Endometrial microvascular endothelial cells (primary cell): ENCODE results near the gene ANKRD33. TPM values are rescaled to one million over a fixed set of nuclear protein-coding genes. Genes with fewer than 3 reads are reported as not detected.

Experiments used
- in situ Hi-C: cut with HindIII; loops from 2 replicates; pipeline ENCODE4 v1.10.0; 2017; ENCODE audit warnings: low sequenced_read_pairs, low pct_unique_long_range_greater_than_20kb; ENCODE audit errors: inconsistent ontology term
- total RNA-seq: library from RNA; depleted of rRNA; stranded (reverse); fragments of >200 nt; gene quantifications from one replicate; pipeline ENCODE4 v1.2.3, GENCODE V29; 2015; ENCODE audit errors: inconsistent ontology term

The ANKRD33 gene
- total RNA-seq, 1 donor from 2014 or later: not detected

GRCh38 chr12:51855586-51856428 is 32.1 kb upstream of the ANKRD33 start:
- in situ Hi-C loops: no loop called here

DNA sequence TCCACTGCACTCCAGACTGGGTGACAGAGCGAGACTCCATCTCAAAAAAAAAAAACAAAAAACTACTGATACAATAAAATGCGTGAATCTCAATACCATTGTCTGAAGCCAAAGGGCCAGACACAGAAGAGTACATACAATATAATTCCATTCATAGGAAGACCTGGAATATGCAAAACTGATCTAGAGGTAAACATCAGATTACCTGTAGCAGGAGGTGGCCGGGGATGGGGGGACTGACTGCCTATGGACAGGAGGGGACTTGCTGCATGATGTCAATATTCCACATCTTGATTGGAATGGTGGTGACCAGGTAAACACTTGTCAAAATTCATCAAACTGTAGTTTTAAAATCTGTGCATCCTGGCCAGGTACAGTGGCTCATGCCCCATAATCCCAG is 26.9 kb upstream of the ANKRD33 start:
- in situ Hi-C loops: no loop called here

- in situ Hi-C loops: no loop called here
Observed at GRCh38 chr12:51862947-51863346, 25.0 kb upstream of the ANKRD33 start.

- in situ Hi-C loops: no loop called here
Observed at GRCh38 chr12:51863363-51863932, 24.5 kb upstream of the ANKRD33 start.

DNA sequence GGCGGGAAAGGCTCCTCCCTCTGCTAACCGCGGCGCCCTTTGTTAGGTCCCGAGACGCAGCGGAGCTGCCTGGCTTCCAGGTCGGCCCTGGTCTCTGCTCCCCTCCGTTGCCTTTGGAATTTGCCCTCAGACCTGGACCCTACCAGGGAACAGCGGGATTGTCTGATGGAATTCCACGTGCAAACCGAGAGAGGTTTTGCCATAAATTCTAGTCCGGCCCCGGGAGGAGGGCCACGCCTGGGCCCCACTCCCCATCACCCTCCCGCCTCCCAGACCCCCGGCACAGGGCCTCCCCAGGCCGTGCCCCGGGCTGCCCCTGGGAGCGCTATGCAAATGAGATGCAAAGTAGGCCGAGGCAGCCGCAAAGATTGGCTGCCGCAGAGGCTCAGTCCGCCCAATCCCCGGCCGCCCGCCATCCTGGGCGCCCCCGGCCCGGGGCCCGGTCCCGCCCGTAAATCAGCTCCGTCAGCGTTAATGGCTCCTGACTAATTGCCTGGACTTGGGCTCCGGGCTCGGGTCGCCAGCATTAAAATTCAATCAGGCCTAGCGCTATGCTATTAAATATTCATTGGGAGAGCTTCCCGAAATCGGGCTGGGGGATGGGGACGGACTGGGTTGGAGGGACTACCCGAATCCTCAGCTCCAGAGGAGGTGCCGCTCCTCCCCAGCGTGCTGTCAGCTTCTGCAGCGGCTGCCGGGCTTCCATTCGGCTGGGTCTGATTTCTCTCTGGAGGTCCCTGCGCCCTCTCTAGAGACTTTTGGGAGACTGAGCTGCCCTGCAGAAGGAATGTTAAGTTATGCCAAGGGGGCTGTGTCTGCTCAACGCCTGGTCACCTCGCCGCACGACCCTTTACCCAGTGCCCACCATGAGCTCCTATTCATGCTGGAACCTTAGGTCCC is 23.7 kb upstream of the ANKRD33 start:
- in situ Hi-C loops: no loop called here

- in situ Hi-C loops: no loop called here
Observed at GRCh38 chr12:51864833-51865670, 22.9 kb upstream of the ANKRD33 start.

DNA sequence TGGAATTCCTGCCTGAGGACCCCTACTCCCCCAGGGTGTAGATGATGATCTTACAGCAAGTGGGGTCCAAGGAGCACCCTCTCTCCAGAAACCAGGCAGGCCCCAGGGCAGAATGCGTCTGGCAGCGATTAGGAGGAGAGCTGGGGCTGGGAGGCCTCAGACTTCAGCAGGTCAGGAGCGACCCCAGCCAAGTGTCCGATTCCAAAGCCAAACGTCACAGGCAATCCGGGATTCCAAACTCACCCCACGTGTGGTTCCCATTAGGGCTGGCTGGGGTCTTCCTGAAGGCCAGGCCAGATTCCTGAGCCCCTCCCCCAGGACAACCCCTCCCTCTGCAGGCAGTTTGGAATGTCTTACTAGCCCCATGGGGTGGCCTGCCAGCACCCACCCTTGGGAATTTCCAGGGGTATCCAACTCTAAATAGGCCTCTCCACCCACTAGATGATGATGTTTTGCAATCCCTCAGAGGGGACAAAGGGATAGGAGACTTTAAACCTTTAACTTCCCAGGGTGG is 22.1 kb upstream of the ANKRD33 start:
- in situ Hi-C loops: no loop called here

GRCh38 chr12:51866324-51866723 is 21.6 kb upstream of the ANKRD33 start:
- in situ Hi-C loops: no loop called here

- in situ Hi-C loops: no loop called here
Observed at GRCh38 chr12:51866762-51867161, 21.1 kb upstream of the ANKRD33 start.

DNA sequence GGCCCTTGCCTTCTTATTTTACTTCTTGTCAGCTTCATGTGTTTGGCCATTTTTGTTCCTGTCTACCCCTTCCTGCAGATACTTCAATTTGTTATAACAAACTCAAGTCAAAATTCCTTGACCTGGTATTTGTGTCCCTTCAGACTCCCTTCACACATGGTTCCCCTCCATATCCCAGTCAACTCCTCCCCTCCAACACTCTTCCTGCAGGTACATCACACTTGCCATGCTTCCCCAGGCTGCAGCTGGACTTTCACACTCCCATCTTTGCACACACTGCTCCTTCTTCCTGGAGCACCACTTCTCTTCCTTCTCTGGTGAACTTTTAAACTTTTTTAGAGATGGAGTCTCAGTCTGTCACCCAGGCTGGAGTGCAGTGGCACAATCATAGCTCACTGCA is 20.5 kb upstream of the ANKRD33 start:
- in situ Hi-C loops: no loop called here

DNA sequence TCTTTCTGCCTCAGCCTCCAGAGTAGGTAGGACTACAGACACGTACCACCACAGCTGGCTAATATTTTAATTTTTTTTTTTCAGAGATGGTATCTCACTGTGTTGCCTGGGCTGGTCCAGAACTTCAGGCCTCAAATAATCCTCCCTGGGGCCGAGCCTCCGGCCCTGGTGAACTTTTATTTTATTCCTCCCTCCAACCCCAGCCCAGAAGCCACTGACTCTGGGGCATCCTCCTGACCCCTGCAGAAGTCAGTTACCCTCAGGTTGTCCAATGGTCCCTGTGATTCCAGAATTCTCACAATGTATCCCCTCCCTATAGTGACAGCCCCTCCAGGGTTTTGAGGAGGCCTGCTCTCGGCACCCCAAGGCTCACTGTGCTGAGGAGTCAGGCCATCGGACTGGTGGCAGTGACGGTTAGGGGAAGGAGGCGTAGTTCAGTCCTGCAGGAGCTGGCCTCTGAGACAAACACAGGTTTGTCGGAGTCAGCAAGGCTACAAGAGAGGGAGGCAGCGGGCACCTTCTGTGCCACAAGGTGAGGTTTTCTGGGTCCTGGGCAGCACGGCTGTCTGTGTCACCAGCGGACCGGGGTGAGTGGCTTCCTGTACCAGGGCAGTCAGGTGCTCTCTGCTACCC is 20.0 kb upstream of the ANKRD33 start:
- in situ Hi-C loops: no loop called here

DNA sequence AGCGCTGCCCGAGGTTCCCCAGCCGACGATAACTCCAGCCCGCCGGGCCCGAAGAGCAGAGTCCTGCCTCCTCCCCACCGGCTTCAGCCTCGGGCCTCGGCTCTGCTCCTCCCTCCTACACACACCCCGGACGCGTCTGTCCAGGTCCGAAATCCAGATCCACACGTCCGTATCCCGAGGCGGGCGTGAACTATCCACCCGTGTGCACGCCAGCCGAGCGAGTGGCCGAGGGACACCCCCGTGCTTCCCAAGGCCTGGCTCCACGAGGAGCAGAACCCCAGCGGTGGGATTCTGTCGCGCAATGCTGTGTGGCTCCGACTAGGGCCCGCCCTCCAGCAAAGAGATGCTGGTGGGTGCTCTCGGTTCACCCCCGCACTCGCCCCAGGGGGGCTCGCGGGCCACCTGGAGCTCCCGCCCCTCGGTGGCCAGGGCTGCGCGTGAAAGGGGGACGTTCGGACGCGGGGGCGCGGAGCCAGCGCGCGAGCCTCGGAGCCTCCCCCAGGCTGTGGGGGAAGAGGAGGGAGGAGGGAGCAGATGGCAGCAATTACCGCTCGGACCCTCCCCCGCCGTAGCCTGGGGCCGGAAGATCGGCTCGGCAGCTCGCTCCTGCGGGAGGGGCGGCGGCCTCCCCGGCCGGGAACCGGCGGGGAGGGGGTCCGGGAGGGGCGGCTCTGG is 18.9 kb upstream of the ANKRD33 start:
- in situ Hi-C loops: no loop called here

- in situ Hi-C loops: no loop called here
Observed at GRCh38 chr12:51869496-51869865, 18.4 kb upstream of the ANKRD33 start.

GRCh38 chr12:51869931-51870330 is 18.0 kb upstream of the ANKRD33 start:
- in situ Hi-C loops: no loop called here

DNA sequence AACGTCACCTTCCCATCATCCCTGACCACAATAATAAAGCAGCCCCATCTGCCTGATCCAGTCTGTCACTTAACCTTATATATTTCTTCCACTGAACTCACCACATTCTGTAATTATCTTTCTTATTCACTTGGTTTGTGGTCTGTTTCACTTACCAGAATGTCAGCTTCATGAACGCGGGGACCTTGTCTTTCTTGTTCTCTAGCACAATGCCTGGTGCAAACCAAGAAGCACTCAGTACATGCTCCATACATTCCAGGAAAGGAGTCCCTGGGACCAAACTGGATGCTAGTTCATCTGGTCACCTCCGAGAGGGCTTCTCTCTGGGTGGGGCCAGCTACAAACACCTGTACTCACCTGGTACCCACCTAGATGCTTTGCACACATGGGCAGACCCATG is 17.4 kb upstream of the ANKRD33 start:
- in situ Hi-C loops: no loop called here

DNA sequence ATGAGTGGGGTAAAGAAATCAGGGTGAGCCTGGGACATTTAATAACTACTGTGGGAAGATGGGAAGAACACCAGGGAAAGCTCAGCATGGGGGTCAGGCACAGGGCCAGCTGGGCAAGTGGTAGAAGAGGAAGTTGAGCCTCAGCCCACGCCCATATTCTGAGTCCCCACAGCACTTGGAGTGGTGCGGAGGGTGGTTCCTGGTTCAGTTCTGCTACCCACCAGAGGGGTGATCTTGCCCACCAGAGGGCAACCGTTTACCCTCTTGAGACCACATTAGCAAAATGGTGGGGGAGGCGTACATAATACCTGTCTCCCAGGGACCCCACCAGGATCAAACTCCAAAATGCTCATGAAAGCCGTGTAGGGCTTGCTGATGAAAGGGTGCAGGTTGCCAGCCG is 16.8 kb upstream of the ANKRD33 start:
- in situ Hi-C loops: no loop called here

DNA sequence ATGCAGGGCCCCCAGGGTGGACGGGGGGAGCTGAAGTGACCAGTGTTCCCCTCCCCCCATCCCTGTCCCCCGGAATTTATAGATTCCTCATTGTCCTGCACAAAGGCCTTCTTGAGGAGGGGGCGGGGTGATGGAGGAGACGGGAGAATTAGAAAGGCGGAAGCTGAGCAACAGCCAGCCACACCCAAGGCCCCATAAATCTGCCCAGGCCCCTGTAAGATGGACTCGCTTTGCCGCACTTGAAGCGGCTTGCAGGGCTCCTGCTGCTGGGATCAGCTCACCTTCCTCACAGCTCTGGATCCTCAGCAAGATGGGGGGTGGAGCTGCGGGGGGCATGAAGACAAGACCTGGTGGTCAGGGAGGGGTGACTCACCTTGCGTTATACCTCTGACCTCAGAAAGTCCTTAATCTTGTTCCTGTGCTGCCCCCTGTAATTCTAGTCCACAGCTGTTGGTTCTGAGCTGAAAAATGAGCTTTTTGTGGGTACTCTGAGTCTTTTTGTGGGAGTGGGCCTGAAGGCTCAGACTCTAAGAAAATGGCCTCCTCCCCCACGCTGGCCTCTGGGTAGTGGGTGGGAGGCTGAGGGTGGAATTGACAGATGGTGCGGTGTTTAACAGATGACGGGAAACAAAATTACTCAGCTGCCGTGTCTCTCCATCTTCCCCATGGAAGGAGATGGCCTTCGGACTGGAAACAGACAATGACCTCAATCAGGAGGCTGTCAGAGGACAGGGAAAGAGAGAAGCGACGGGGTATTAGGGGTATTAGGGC is 15.8 kb upstream of the ANKRD33 start:
- in situ Hi-C loops: no loop called here
